GM06990 (cell line): ENCODE measurements around the gene KCNIP4.
A peak's percentile ranks its signal among the peaks of the same experiment; 100 is the strongest.

Experiments used
- DNase-seq: peaks from one replicate; pipeline ENCODE4 v3.0.0-alpha.2; 2011; ENCODE audit not compliant: insufficient read length; ENCODE audit errors: extremely low read depth
- H3K27me3 ChIP-seq: replicated peaks from 2 replicates; pipeline ENCODE4 v1.6.0; 2011; ENCODE audit warnings: low read length; ENCODE audit not compliant: control insufficient read depth, insufficient read depth
- H3K36me3 ChIP-seq: 2 replicates; pipeline ENCODE4 v1.5.1; 2011; ENCODE audit warnings: low read length; ENCODE audit not compliant: control insufficient read depth, insufficient read depth
- H3K4me3 ChIP-seq: replicated peaks from 2 replicates; pipeline ENCODE4 v1.5.1; 2011; ENCODE audit warnings: low read depth, mild to moderate bottlenecking, control low read depth, low read length
- TF ChIP-seq, protein P1 (sequence below): IDR thresholded peaks from 2 replicates; pipeline ENCODE4 v1.5.1; 2011; ENCODE audit warnings: low read length, control low read depth, mild to moderate bottlenecking, inconsistent platforms; ENCODE audit not compliant: insufficient read depth, poor library complexity, severe bottlenecking

KCNIP4 gene

DNA sequence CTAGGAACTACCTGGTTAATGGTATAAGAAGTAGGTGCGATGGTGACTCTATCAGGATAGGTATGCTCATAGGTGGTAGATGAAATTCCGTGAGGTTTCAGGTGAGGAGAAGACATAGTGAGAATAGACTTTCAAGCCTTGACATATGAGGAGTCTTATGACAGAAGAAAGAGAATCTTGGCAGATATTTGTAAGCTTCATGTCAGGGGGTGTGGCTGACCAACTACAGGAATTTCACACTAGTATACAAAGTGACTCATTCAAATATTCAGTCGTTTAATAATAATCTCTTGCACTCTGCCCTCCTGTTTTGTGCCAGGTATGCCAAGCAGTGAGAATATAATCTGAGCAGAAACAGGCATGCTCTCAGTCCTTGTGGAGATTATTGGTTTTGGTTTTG, 1225.6 kb downstream of the KCNIP4 start:
- H3K27me3 ChIP-seq, result no peaks in the 10 kb centered on the region
- DNase-seq, result no peak
- H3K4me3 ChIP-seq, result no peak overlapping the region
- peaks cover 2% of the 10 kb centered on the region; the same call in 1 of the 2 replicates for H3K36me3 ChIP-seq
- TF ChIP-seq, protein P1, sequence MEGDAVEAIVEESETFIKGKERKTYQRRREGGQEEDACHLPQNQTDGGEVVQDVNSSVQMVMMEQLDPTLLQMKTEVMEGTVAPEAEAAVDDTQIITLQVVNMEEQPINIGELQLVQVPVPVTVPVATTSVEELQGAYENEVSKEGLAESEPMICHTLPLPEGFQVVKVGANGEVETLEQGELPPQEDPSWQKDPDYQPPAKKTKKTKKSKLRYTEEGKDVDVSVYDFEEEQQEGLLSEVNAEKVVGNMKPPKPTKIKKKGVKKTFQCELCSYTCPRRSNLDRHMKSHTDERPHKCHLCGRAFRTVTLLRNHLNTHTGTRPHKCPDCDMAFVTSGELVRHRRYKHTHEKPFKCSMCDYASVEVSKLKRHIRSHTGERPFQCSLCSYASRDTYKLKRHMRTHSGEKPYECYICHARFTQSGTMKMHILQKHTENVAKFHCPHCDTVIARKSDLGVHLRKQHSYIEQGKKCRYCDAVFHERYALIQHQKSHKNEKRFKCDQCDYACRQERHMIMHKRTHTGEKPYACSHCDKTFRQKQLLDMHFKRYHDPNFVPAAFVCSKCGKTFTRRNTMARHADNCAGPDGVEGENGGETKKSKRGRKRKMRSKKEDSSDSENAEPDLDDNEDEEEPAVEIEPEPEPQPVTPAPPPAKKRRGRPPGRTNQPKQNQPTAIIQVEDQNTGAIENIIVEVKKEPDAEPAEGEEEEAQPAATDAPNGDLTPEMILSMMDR, result no peak

GRCh38 chr4:20711335-20711734, 1237.2 kb downstream of the KCNIP4 start:
- Histone ChIP-seq H3K27me3 (no peaks in the 10 kb centered on the region), H3K4me3 (no peak overlapping the region), H3K36me3 (peaks cover 2% of the 10 kb centered on the region)
- no peak for DNase-seq
- TF ChIP-seq, protein P1, result no peak

- peak; percentile 91 for DNase-seq
- Histone ChIP-seq H3K27me3 (no peaks in the 10 kb centered on the region), H3K36me3 (peaks cover 2% of the 10 kb centered on the region; the same call in 1 of the 2 replicates), H3K4me3 (peak within 1 kb of the TSS; percentile 80)
- TF ChIP-seq, protein P1, result no peak
Observed at GRCh38 chr4:20700007-20700761, 1248.4 kb downstream of the KCNIP4 start, which contains the start of gene PACRGL. Gene PACRGL (plus strand): TSS chr4:20700458. CDS start chr4:20704482, 4,024 bp downstream.

- H3K27me3 ChIP-seq, result no peaks in the 10 kb centered on the region
- no peak for DNase-seq
- H3K36me3 ChIP-seq, result no peaks in the 10 kb centered on the region
- TF ChIP-seq, protein P1, result no peak
- no peak overlapping the region for H3K4me3 ChIP-seq
Observed at GRCh38 chr4:20698820-20699219, 1249.8 kb downstream of the KCNIP4 start.

DNA sequence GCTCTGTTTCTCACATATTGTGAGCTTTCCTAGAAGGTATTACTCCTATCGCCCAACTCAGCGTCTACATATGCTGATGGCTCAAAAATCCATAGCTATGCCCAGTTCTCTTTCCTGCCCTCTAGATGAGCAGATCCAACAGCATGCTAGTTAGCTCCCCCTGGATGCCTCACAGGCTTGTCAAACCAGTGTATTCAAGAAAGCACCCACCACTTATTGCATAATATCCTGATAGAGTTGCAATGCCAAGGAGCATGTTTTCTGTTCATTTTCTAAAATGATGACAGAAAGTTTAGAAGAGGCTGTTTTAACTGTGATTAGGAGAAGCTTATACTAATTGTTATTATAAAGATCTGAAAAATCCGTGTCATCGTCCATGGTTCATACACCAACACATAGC, 1250.2 kb downstream of the KCNIP4 start:
- DNase-seq, result no peak
- no peaks in the 10 kb centered on the region for H3K36me3 ChIP-seq
- TF ChIP-seq, protein P1, result no peak
- H3K4me3 ChIP-seq, result no peak overlapping the region
- no peaks in the 10 kb centered on the region for H3K27me3 ChIP-seq

- DNase-seq, result no peak
Observed at GRCh38 chr4:20696815-20697214, 1251.8 kb downstream of the KCNIP4 start.

More at GRCh38 chr4:20696815-20697214, 1251.8 kb downstream of the KCNIP4 start:
- no peaks in the 10 kb centered on the region for H3K27me3 ChIP-seq
- no peak overlapping the region for H3K4me3 ChIP-seq
- TF ChIP-seq, protein P1, result no peak
- no peaks in the 10 kb centered on the region for H3K36me3 ChIP-seq
